HepG2 (cell line): Measurements from ENCODE around the gene CAPN14.

Source experiments
- ATF7 ChIP-seq, 2 experiments: fragments of 450-650 bp in 1 of 2; sonication (generic) in 1 of 2; formaldehyde crosslinking in 1 of 2; IDR thresholded peaks; 2 replicates each; pipeline versions ENCODE4 v1.4.0 to v1.6.1; 2016 to 2020; ENCODE audit warnings: antibody characterized with exemption in 1 of 2, mild to moderate bottlenecking in 1 of 2, missing genetic modification reagents in 1 of 2
- CTCF ChIP-seq: sonication (generic); formaldehyde crosslinking; IDR thresholded peaks from 2 replicates; pipeline ENCODE4 v1.5.0; 2020; ENCODE audit warnings: mild to moderate bottlenecking, missing genetic modification reagents, moderate library complexity
- HDAC6 ChIP-seq: fragments of 200-600 bp; sonication (generic); IDR thresholded peaks from 2 replicates; pipeline ENCODE4 v1.7.0; 2017; ENCODE audit warnings: mild to moderate bottlenecking, antibody characterized with exemption, low read length, low read depth
- PRDM15 ChIP-seq: sonication (generic); formaldehyde crosslinking; IDR thresholded peaks from 2 replicates; pipeline ENCODE4 v1.4.0; 2020; ENCODE audit warnings: missing genetic modification reagents
- ZNF644 ChIP-seq: IDR thresholded peaks from 2 replicates; pipeline ENCODE4 v1.6.1; 2016; ENCODE audit warnings: low read depth

- TF ChIP-seq HDAC6 (no peak), PRDM15 (CRISPR knock-in tag) (no peak), ZNF644 (no peak), CTCF (CRISPR knock-in tag) (no peak), ATF7 (IDR thresholded peaks at IDR 0.05) (no peak), ATF7 (CRISPR knock-in tag; IDR thresholded peaks at IDR 0.05) (no peak)
Observed at GRCh38 chr2:31237348-31238017, 20.2 kb upstream of the CAPN14 start.
